HepG2 (cell line): ENCODE data around the gene UBALD1. TPM values are rescaled to one million over a fixed set of nuclear protein-coding genes. Genes with fewer than 3 reads are reported as not detected.

Experiments used
- BCL3 ChIP-seq: sonication (generic); formaldehyde crosslinking; IDR thresholded peaks from 2 replicates; pipeline ENCODE4 v1.5.1; 2020; ENCODE audit warnings: mild to moderate bottlenecking, missing genetic modification reagents, moderate library complexity
- FOSL1 ChIP-seq: sonication (generic); formaldehyde crosslinking; IDR thresholded peaks from 2 replicates; pipeline ENCODE4 v1.9.0; 2021; ENCODE audit warnings: missing genetic modification reagents, borderline replicate concordance
- FOXP1 ChIP-seq, 2 experiments: fragments of 450-650 bp in 1 of 2; IDR thresholded peaks; 2 replicates each; pipeline ENCODE4 v1.6.1; 2017 to 2018; ENCODE audit warnings: antibody characterized with exemption in 1 of 2
- GFI1 ChIP-seq: sonication (generic); formaldehyde crosslinking; IDR thresholded peaks from 2 replicates; pipeline ENCODE4 v1.5.0; 2020; ENCODE audit warnings: missing genetic modification reagents, mild to moderate bottlenecking, borderline replicate concordance
- HNF4A ChIP-seq: sonication (generic); formaldehyde crosslinking; IDR thresholded peaks from 2 replicates; pipeline ENCODE4 v1.4.0; 2020; ENCODE audit warnings: missing genetic modification reagents
- HNRNPH1 ChIP-seq: fragments of 200-400 bp; formaldehyde crosslinking; optimal IDR thresholded peaks from 2 replicates; pipeline ENCODE3; 2017; ENCODE audit warnings: mild to moderate bottlenecking, low read depth, low read length
- HNRNPL ChIP-seq: fragments of 200-400 bp; formaldehyde crosslinking; IDR thresholded peaks from 2 replicates; pipeline ENCODE4 v1.6.1; 2017; ENCODE audit warnings: mild to moderate bottlenecking, low read depth, low read length
- HOXA3 ChIP-seq: sonication (generic); formaldehyde crosslinking; IDR thresholded peaks from 2 replicates; pipeline ENCODE4 v1.5.0; 2020; ENCODE audit warnings: missing genetic modification reagents
- JDP2 ChIP-seq: sonication (generic); formaldehyde crosslinking; IDR thresholded peaks from 2 replicates; pipeline ENCODE4 v1.8.1; 2022; ENCODE audit warnings: missing genetic modification reagents, borderline replicate concordance
- KDM6A ChIP-seq: IDR thresholded peaks from 2 replicates; pipeline ENCODE4 v1.6.1; 2016; ENCODE audit warnings: low read depth
- RXRB ChIP-seq: IDR thresholded peaks from 2 replicates; pipeline ENCODE4 v1.6.1; 2016; ENCODE audit warnings: borderline replicate concordance, missing genetic modification reagents, missing compliant biosample characterization
- SALL1 ChIP-seq: sonication (generic); formaldehyde crosslinking; IDR thresholded peaks from 2 replicates; pipeline ENCODE4 v1.8.0; 2022; ENCODE audit warnings: mild to moderate bottlenecking, missing genetic modification reagents
- SOX6 ChIP-seq, 2 experiments: fragments of 450-650 bp in 1 of 2; sonication (generic) in 1 of 2; formaldehyde crosslinking in 1 of 2; IDR thresholded peaks; 2 replicates each; pipeline versions ENCODE4 v1.4.0 to v1.6.1; 2017 to 2020; ENCODE audit warnings: antibody characterized with exemption in 1 of 2, mild to moderate bottlenecking in 1 of 2, missing genetic modification reagents in 1 of 2
- ZFP37 ChIP-seq: sonication (generic); formaldehyde crosslinking; IDR thresholded peaks from 2 replicates; pipeline ENCODE4 v1.4.0; 2020; ENCODE audit warnings: missing genetic modification reagents, borderline replicate concordance
- ZNF235 ChIP-seq: sonication (generic); formaldehyde crosslinking; IDR thresholded peaks from 2 replicates; pipeline ENCODE4 v1.8.1; 2023; ENCODE audit warnings: mild to moderate bottlenecking, missing genetic modification reagents, borderline replicate concordance
- ZNF256 ChIP-seq: sonication (generic); formaldehyde crosslinking; conservative IDR thresholded peaks from 2 replicates; pipeline ENCODE4 v1.4.0; 2020; ENCODE audit warnings: missing genetic modification reagents
- ZNF296 ChIP-seq: sonication (generic); formaldehyde crosslinking; conservative IDR thresholded peaks from 2 replicates; pipeline ENCODE4 v1.5.0; 2020; ENCODE audit warnings: mild to moderate bottlenecking, missing genetic modification reagents
- ZNF350 ChIP-seq: sonication (generic); formaldehyde crosslinking; IDR thresholded peaks from 2 replicates; pipeline ENCODE4 v1.4.0; 2020; ENCODE audit warnings: mild to moderate bottlenecking, low read depth, missing genetic modification reagents, borderline replicate concordance
- ZNF546 ChIP-seq: sonication (generic); formaldehyde crosslinking; conservative IDR thresholded peaks from 2 replicates; pipeline ENCODE4 v1.8.1; 2023; ENCODE audit warnings: mild to moderate bottlenecking, missing genetic modification reagents
- ZNF766 ChIP-seq: sonication (generic); formaldehyde crosslinking; IDR thresholded peaks from 2 replicates; pipeline ENCODE4 v1.5.0; 2020; ENCODE audit warnings: missing genetic modification reagents, borderline replicate concordance
- polyA plus RNA-seq, 8 experiments: library from polyadenylated mRNA; depleted of rRNA in 3 of 8; stranded (reverse) in 7 of 8; unstranded in 1 of 8; fragments of >200 nt; fragmentation: Illumina TruSeq in 4 of 8; extraction: Trizol in 4 of 8; gene quantifications; 2 replicates each; pipeline versions ENCODE4 v1.2.1 to v1.2.3, GENCODE V29; 2011 to 2016; ENCODE audit warnings: low read depth in 4 of 8, missing spikeins in 1 of 8, mixed read lengths in 1 of 8; ENCODE audit not compliant: insufficient read depth in 1 of 8
- total RNA-seq, 5 experiments: library from RNA; depleted of rRNA; stranded (reverse); fragments of >200 nt; fragmentation: Illumina TruSeq; extraction: Trizol; gene quantifications; 2 replicates each; pipeline ENCODE4 v1.2.3, GENCODE V29; 2016; ENCODE audit warnings: low read depth in 1 of 5
- TF ChIP-seq, protein P1 (sequence below): sonication (generic); formaldehyde crosslinking; IDR thresholded peaks from 2 replicates; pipeline ENCODE4 v1.5.0; 2020; ENCODE audit warnings: missing genetic modification reagents, mild to moderate bottlenecking, borderline replicate concordance
- TF ChIP-seq, protein P2 (sequence below): sonication (generic); formaldehyde crosslinking; IDR thresholded peaks from 2 replicates; pipeline ENCODE4 v1.4.0; 2020; ENCODE audit warnings: mild to moderate bottlenecking, missing genetic modification reagents
- TF ChIP-seq, protein P3 (sequence below): sonication (generic); formaldehyde crosslinking; IDR thresholded peaks from 2 replicates; pipeline ENCODE4 v1.4.0; 2020; ENCODE audit warnings: missing genetic modification reagents, borderline replicate concordance

Gene UBALD1
- total and polyA plus RNA-seq, 2 of the 13 experiments (the other 11 are each of a cell fraction or from before 2014, with no cell fraction given): 6.8 to 12.3 TPM

DNA sequence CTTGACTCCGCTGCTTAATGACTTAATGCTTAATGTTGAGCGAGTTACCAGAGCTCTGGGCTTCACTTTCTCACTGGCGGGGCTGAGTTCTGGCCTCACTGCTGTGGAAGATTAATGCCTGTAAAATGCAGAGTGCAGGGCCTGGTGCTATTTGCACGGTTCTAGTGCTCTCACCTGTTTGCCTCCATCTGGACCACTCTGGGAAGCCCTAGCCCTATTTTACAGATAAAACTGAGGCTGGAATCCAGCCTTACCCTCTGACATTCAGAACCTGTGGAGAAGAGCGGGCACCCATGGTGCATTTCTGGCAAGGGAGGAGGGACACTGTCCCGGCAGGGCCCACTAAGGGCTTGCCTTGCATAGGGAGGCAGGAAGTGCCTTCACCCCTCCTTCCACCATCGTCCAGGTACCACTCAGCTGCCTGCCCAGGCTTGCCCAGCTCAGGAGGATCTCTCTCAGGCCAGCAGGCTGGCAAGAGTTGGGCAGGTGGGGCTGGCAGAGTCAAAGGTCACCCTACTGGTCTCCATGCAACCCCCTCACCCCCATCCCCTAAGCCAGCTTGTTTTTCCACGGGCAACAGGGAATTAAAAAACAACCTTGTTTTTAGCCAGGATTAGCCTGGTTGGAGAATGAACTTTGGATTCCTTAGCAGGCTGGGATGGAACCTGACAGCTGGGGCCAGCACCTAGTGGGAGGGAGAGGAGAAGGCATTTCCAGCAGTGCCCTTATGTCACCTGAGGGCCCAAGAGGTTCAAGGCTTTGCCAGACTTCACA, 4.1 kb upstream of the UBALD1 start (continued):
- 0 out of 2 replicates have a peak, but pooled peaks have one; percentile 30 for TF ChIP-seq ZFP37
- TF ChIP-seq ZNF296 (CRISPR knock-in tag): no peak
- TF ChIP-seq HNRNPH1: no peak
- peak; percentile 71; the same call in 1 of the 2 replicates for TF ChIP-seq GFI1 (CRISPR knock-in tag)
- 0 out of 2 replicates have a peak, but pooled peaks have one; percentile 69 for TF ChIP-seq ZNF256 (CRISPR knock-in tag)
- no peak for TF ChIP-seq JDP2 (CRISPR knock-in tag)
- TF ChIP-seq, protein P1, sequence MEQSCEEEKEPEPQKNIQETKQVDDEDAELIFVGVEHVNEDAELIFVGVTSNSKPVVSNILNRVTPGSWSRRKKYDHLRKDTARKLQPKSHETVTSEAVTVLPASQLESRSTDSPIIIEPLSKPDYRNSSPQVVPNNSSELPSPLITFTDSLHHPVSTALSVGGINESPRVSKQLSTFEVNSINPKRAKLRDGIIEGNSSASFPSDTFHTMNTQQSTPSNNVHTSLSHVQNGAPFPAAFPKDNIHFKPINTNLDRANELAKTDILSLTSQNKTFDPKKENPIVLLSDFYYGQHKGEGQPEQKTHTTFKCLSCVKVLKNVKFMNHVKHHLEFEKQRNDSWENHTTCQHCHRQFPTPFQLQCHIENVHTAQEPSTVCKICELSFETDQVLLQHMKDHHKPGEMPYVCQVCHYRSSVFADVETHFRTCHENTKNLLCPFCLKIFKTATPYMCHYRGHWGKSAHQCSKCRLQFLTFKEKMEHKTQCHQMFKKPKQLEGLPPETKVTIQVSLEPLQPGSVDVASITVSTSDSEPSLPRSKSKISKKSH (CRISPR knock-in tag): peak; percentile 74; the same call in 1 of the 2 replicates
- no peak for TF ChIP-seq SOX6 (IDR thresholded peaks at IDR 0.05)
- TF ChIP-seq SOX6 (CRISPR knock-in tag; IDR thresholded peaks at IDR 0.05): peak; percentile 40; the same call in 1 of the 2 replicates
- TF ChIP-seq, protein P2, sequence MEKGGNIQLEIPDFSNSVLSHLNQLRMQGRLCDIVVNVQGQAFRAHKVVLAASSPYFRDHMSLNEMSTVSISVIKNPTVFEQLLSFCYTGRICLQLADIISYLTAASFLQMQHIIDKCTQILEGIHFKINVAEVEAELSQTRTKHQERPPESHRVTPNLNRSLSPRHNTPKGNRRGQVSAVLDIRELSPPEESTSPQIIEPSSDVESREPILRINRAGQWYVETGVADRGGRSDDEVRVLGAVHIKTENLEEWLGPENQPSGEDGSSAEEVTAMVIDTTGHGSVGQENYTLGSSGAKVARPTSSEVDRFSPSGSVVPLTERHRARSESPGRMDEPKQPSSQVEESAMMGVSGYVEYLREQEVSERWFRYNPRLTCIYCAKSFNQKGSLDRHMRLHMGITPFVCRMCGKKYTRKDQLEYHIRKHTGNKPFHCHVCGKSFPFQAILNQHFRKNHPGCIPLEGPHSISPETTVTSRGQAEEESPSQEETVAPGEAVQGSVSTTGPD (CRISPR knock-in tag): peak; percentile 87; the same call in 1 of the 2 replicates
- TF ChIP-seq, protein P3, sequence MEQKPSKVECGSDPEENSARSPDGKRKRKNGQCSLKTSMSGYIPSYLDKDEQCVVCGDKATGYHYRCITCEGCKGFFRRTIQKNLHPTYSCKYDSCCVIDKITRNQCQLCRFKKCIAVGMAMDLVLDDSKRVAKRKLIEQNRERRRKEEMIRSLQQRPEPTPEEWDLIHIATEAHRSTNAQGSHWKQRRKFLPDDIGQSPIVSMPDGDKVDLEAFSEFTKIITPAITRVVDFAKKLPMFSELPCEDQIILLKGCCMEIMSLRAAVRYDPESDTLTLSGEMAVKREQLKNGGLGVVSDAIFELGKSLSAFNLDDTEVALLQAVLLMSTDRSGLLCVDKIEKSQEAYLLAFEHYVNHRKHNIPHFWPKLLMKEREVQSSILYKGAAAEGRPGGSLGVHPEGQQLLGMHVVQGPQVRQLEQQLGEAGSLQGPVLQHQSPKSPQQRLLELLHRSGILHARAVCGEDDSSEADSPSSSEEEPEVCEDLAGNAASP (CRISPR knock-in tag): peak; percentile 58; the same call in 1 of the 2 replicates
- TF ChIP-seq HNF4A (CRISPR knock-in tag): peak; percentile 85
- 0 out of 2 replicates have a peak, but pooled peaks have one; percentile 27 for TF ChIP-seq ZNF546 (CRISPR knock-in tag)
- peak; percentile 67 for TF ChIP-seq RXRB (CRISPR knock-in tag)
- 0 out of 2 replicates have a peak, but pooled peaks have one; percentile 30 for TF ChIP-seq BCL3 (CRISPR knock-in tag)
- peak; percentile 31; the same call in 1 of the 2 replicates for TF ChIP-seq KDM6A
- no peak for TF ChIP-seq FOSL1 (CRISPR knock-in tag)
- TF ChIP-seq FOXP1 (IDR thresholded peaks at IDR 0.05): no peak
- TF ChIP-seq FOXP1 (CRISPR knock-in tag; IDR thresholded peaks at IDR 0.05): 0 out of 2 replicates have a peak, but pooled peaks have one; percentile 15
- peak; percentile 20 for TF ChIP-seq HOXA3
- TF ChIP-seq SALL1 (CRISPR knock-in tag): peak; percentile 59; the same call in 1 of the 2 replicates
- peak; percentile 74 for TF ChIP-seq ZNF350 (CRISPR knock-in tag)
- 0 out of 2 replicates have a peak, but pooled peaks have one; percentile 26 for TF ChIP-seq ZNF766 (CRISPR knock-in tag)
- TF ChIP-seq ZNF235 (CRISPR knock-in tag): peak; percentile 53; the same call in 1 of the 2 replicates
- TF ChIP-seq HNRNPL: peak; percentile 96
